MCF 10A (cell line): ENCODE results near the gene SMIM14. TPM values are rescaled to one million over a fixed set of nuclear protein-coding genes. Genes with fewer than 3 reads are reported as not detected.
"Not testable (repeated sequence)": the region's sequence is repeated elsewhere in the genome, so short reads cannot be mapped to it uniquely, and the experiment has no call there.

Experiments
- BruUV-seq: library from RNA; stranded (reverse); fragments of 400-500 nt; replicated peaks from 2 replicates; lab custom pipeline; 2021; lab: Mats Ljungman, UMichigan
- CTCF ChIA-PET: fragments of 300-600 bp; sonication (Branson Sonifier 250); formaldehyde crosslinking; extraction: SDS; loops from one replicate; lab custom pipeline; 2021; ENCODE audit warnings: antibody characterized with exemption, inconsistent platforms; lab: Yijun Ruan, JAX
- POLR2A ChIA-PET: fragments of 300-600, 350-650 bp; sonication (Branson Sonifier 250); formaldehyde crosslinking; extraction: SDS; loops from one replicate; lab custom pipeline; 2020; ENCODE audit warnings: antibody characterized with exemption, inconsistent platforms; lab: Yijun Ruan, JAX
- DNase-seq: peaks from one replicate; pipeline ENCODE4 v3.0.0-alpha.2; 2018; ENCODE audit not compliant: unreplicated experiment
- H3K27ac Mint-ChIP-seq: one replicate; pipeline ENCODE4 v1.8.0; 2022; ENCODE audit warnings: mild to moderate bottlenecking, low read depth, mixed read lengths; ENCODE audit not compliant: unreplicated experiment
- H3K27me3 Mint-ChIP-seq: one replicate; pipeline ENCODE4 v1.8.0; 2022; ENCODE audit warnings: mixed read lengths; ENCODE audit not compliant: insufficient read depth, unreplicated experiment
- H3K36me3 Mint-ChIP-seq: one replicate; pipeline ENCODE4 v1.8.0; 2022; ENCODE audit warnings: mild to moderate bottlenecking, moderate library complexity, mixed read lengths; ENCODE audit not compliant: insufficient read depth, unreplicated experiment
- H3K4me1 Mint-ChIP-seq: one replicate; pipeline ENCODE4 v1.8.0; 2022; ENCODE audit warnings: mixed read lengths; ENCODE audit not compliant: insufficient read depth, unreplicated experiment
- H3K4me3 Mint-ChIP-seq: one replicate; pipeline ENCODE4 v1.8.0; 2022; ENCODE audit warnings: mild to moderate bottlenecking, moderate library complexity, mixed read lengths; ENCODE audit not compliant: unreplicated experiment
- H3K9me3 Mint-ChIP-seq: one replicate; pipeline ENCODE4 v1.8.0; 2022; ENCODE audit warnings: mixed read lengths; ENCODE audit not compliant: unreplicated experiment
- intact Hi-C: fragments of 100-400 bp; cut with micrococcal nuclease; formaldehyde crosslinking; loops from 2 replicates; pipeline ENCODE4 v1.14.1; 2022
- total RNA-seq: library from RNA; stranded (reverse); gene quantifications from 2 replicates; pipeline ENCODE4 v1.2.3, GENCODE V29; 2022
- TF ChIP-seq, protein P1 (sequence below): fragments of 200-600 bp; IDR thresholded peaks from one replicate; pipeline ENCODE4 v1.8.0; 2022; ENCODE audit warnings: antibody characterized with exemption, mild to moderate bottlenecking; ENCODE audit not compliant: unreplicated experiment

The SMIM14 gene
- total RNA-seq, 1 experiment from 2014 or later, result 27.3 TPM

GRCh38 chr4:39514888-39515401, 123.7 kb downstream of the SMIM14 start:
- Mint-ChIP-seq H3K9me3 (no peaks in the 10 kb centered on the region), H3K4me3 (no peak overlapping the region), H3K27ac (no peak overlapping the region), H3K27me3 (no peaks in the 10 kb centered on the region), H3K4me1 (no peaks in the 10 kb centered on the region), H3K36me3 (peaks cover 39% of the 10 kb centered on the region)
- ChIA-PET CTCF (no interaction called here), POLR2A (interaction anchor here (1.0 to 1.2 kb wide), 3 partner anchors 11 to 18 kb away, joined by 4 read pairs; partner anchors contain the start of gene UGDH)
- intact Hi-C loops, result no loop called here
- BruUV-seq, result no TSS peak
- peak; percentile 80 for DNase-seq
- TF ChIP-seq, protein P1, sequence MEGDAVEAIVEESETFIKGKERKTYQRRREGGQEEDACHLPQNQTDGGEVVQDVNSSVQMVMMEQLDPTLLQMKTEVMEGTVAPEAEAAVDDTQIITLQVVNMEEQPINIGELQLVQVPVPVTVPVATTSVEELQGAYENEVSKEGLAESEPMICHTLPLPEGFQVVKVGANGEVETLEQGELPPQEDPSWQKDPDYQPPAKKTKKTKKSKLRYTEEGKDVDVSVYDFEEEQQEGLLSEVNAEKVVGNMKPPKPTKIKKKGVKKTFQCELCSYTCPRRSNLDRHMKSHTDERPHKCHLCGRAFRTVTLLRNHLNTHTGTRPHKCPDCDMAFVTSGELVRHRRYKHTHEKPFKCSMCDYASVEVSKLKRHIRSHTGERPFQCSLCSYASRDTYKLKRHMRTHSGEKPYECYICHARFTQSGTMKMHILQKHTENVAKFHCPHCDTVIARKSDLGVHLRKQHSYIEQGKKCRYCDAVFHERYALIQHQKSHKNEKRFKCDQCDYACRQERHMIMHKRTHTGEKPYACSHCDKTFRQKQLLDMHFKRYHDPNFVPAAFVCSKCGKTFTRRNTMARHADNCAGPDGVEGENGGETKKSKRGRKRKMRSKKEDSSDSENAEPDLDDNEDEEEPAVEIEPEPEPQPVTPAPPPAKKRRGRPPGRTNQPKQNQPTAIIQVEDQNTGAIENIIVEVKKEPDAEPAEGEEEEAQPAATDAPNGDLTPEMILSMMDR, result no peak

DNA sequence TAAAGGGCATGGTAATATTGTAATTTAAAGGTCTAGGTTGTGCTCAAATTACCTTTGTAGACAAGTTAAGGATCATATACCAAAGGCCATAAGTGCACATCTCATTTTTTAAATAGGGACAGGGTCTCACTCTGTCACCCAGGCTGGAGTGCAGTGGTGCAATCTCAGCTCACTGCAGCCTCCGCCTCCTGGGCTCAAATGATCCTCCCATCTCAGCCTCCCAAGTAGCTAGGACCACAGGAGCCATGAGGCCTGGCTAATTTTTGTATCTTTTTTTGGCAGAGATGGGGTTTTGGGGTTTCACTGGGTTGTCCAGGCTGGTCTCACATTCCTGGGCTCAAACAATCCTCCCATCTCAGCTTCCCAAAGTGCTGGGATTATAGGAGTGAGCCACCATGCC, 124.4 kb downstream of the SMIM14 start:
- H3K27me3 Mint-ChIP-seq, BruUV-seq, H3K4me3 Mint-ChIP-seq, CTCF ChIA-PET, intact Hi-C loops, H3K27ac Mint-ChIP-seq, DNase-seq, H3K9me3 Mint-ChIP-seq, H3K4me1 Mint-ChIP-seq: not testable (repeated sequence)
- peaks cover 46% of the 10 kb centered on the region for H3K36me3 Mint-ChIP-seq
- POLR2A ChIA-PET, result interaction anchor here (1.2 kb wide), 2 partner anchors 12 to 13 kb away, joined by 4 read pairs; partner anchors contain the start of gene UGDH

DNA sequence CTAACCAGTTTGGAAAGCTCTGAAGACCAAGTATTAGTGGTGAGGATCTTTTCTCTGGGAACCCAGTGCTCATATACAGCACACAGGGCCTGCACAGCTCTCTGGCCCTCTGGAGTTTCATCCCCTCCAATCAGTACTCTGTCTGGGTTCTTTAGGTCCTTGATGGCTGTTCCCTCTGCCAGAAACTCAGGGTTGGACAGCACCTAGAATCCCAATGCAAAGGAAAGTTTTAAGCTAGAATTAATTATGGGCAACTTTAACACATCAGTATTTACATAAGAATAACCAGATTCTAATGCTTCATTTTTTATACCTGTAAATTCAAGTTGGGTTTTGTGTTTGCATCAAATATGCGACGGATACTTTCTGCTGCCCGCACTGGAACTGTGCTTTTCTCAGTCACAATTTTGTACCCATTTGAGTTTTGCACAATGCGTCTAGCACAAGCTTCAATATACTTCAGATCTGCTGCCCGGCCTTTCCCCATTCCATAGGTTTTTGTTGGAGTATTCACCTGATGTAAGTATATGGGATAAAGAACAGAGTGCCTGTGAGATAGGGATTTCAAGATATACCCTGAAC, 128.2 kb downstream of the SMIM14 start:
- ChIA-PET CTCF (interaction anchor here (0.6 to 1.9 kb wide), 2 partner anchors 42 to 58 kb away, joined by 6 read pairs; no protein-coding TSS in a partner anchor), POLR2A (interaction anchor here (0.6 to 2.0 kb wide), 6 partner anchors 14 to 50 kb away, joined by 3 to 8 read pairs (median 4); partner anchors contain the start of gene UGDH)
- TF ChIP-seq, protein P1, result no peak
- intact Hi-C loops, result no loop called here
- BruUV-seq, result TSS peak; percentile 49
- H3K36me3 Mint-ChIP-seq, result peaks cover 67% of the 10 kb centered on the region
- H3K27ac Mint-ChIP-seq, result no peak overlapping the region
- H3K27me3 Mint-ChIP-seq, result no peaks in the 10 kb centered on the region
- no peaks in the 10 kb centered on the region for H3K4me1 Mint-ChIP-seq
- H3K9me3 Mint-ChIP-seq, result no peaks in the 10 kb centered on the region
- DNase-seq, result no peak
- no peak overlapping the region for H3K4me3 Mint-ChIP-seq

- no peaks in the 10 kb centered on the region for H3K9me3 Mint-ChIP-seq
- peaks cover 7% of the 10 kb centered on the region for H3K4me1 Mint-ChIP-seq
- H3K36me3 Mint-ChIP-seq, result peaks cover 83% of the 10 kb centered on the region
- H3K27me3 Mint-ChIP-seq, result no peaks in the 10 kb centered on the region
- H3K4me3 Mint-ChIP-seq, result no peak overlapping the region
- DNase-seq, result no peak
- intact Hi-C loops, result no loop called here
- no peak overlapping the region for H3K27ac Mint-ChIP-seq
- ChIA-PET POLR2A (interaction anchor here (0.6 to 0.9 kb wide), 2 partner anchors 22 to 84 kb away, joined by 3 read pairs; partner anchors contain the start of gene UGDH), CTCF (interaction anchor here (0.6 to 1.6 kb wide), 3 partner anchors 36 to 546 kb away, joined by 3 to 8 read pairs (median 3); no protein-coding TSS in a partner anchor)
- BruUV-seq, result no TSS peak
- TF ChIP-seq, protein P1, result no peak
Measured at GRCh38 chr4:39505581-39505980, 133.1 kb downstream of the SMIM14 start.
